HUES64 (cell line): ENCODE data around the gene GAK.

Experiments
- H3K27ac ChIP-seq: 2 replicates; pipeline ENCODE4 v1.7.0; 2013; ENCODE audit warnings: low read depth, low read length, inconsistent platforms
- H3K27me3 ChIP-seq: 2 replicates; pipeline ENCODE4 v1.6.1; 2013; ENCODE audit warnings: mild to moderate bottlenecking, low read length; ENCODE audit not compliant: insufficient read depth
- H3K36me3 ChIP-seq: 2 replicates; pipeline ENCODE4 v1.6.1; 2013; ENCODE audit warnings: mild to moderate bottlenecking, low read length; ENCODE audit not compliant: insufficient read depth
- H3K4me1 ChIP-seq: 2 replicates; pipeline ENCODE4 v1.6.1; 2013; ENCODE audit warnings: mild to moderate bottlenecking, low read length, moderate library complexity; ENCODE audit not compliant: insufficient read depth
- H3K4me3 ChIP-seq: 2 replicates; pipeline ENCODE4 v1.5.1; 2013; ENCODE audit warnings: mild to moderate bottlenecking, low read length, moderate library complexity
- H3K9ac ChIP-seq: 2 replicates; pipeline ENCODE4 v1.6.1; 2013; ENCODE audit warnings: mild to moderate bottlenecking, low read depth, low read length
- H3K9me3 ChIP-seq: 2 replicates; pipeline ENCODE4 v1.6.1; 2013; ENCODE audit warnings: low read depth, low read length; ENCODE audit not compliant: insufficient read depth
- WGBS: fragments of 150-250, 120-280 bp; methylation state at CpG from one replicate; pipeline ENCODE4 v1.1.7; 2013; ENCODE audit warnings: missing lambda C conversion rate; 5-methylcytosine and 5-hydroxymethylcytosine counted together

Gene GAK

GRCh38 chr4:900721-901120 is 31.4 kb downstream of the GAK start:
- no peaks in the 10 kb centered on the region for H3K4me1 ChIP-seq
- whole genome bisulfite sequencing, result 94% methylated on average over 6 of the region's 6 CpGs
- H3K9ac ChIP-seq, result no peak overlapping the region
- H3K36me3 ChIP-seq, result peaks cover 21% of the 10 kb centered on the region
- H3K27ac ChIP-seq, result no peak overlapping the region
- H3K9me3 ChIP-seq, result no peaks in the 10 kb centered on the region
- no peak overlapping the region for H3K4me3 ChIP-seq
- H3K27me3 ChIP-seq, result no peaks in the 10 kb centered on the region

DNA sequence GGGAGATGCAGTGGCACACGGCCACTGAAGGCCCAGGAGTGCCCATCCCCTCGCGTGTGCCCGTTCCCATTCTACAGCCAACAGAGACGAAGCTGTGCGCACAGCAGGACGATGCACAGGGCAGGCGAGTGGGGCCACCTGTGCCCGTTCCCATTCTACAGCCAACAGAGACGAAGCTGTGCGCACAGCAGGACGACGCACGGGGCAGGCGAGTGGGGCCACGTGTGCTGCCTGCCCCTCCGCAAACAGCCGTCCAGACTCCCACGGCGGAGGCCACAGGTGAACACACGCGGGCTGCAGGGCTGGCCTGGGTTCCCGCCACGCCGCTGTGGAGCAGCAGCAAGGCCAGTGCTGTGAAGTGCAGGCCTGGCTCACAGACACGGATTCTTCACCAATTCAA is 32.0 kb downstream of the GAK start:
- Histone ChIP-seq H3K27me3 (no peaks in the 10 kb centered on the region), H3K9ac (no peak overlapping the region), H3K36me3 (peaks cover 27% of the 10 kb centered on the region), H3K27ac (no peak overlapping the region), H3K9me3 (no peaks in the 10 kb centered on the region), H3K4me1 (no peaks in the 10 kb centered on the region), H3K4me3 (no peak overlapping the region)
- 96% methylated on average over 26 of the region's 26 CpGs for WGBS

GRCh38 chr4:899556-899906 is 32.6 kb downstream of the GAK start:
- Histone ChIP-seq H3K9ac (no peak overlapping the region), H3K36me3 (peaks cover 28% of the 10 kb centered on the region)
- WGBS, result 97% methylated on average over 12 of the region's 12 CpGs

GRCh38 chr4:898869-899555 is 33.1 kb downstream of the GAK start:
- H3K27me3 ChIP-seq, result no peaks in the 10 kb centered on the region
- H3K4me1 ChIP-seq, result no peaks in the 10 kb centered on the region
- no peak overlapping the region for H3K27ac ChIP-seq
- H3K9ac ChIP-seq, result no peak overlapping the region
- no peaks in the 10 kb centered on the region for H3K9me3 ChIP-seq
- H3K36me3 ChIP-seq, result peaks cover 28% of the 10 kb centered on the region
- WGBS, result 94% methylated on average over 27 of the region's 27 CpGs
- H3K4me3 ChIP-seq, result no peak overlapping the region

More at GRCh38 chr4:899556-899906, 32.6 kb downstream of the GAK start:
- Histone ChIP-seq H3K4me1 (no peaks in the 10 kb centered on the region), H3K4me3 (no peak overlapping the region), H3K27me3 (no peaks in the 10 kb centered on the region), H3K27ac (no peak overlapping the region), H3K9me3 (no peaks in the 10 kb centered on the region)

GRCh38 chr4:898123-898522 is 34.0 kb downstream of the GAK start:
- Histone ChIP-seq H3K9me3 (no peaks in the 10 kb centered on the region), H3K4me1 (no peaks in the 10 kb centered on the region), H3K4me3 (no peak overlapping the region), H3K36me3 (peaks cover 24% of the 10 kb centered on the region), H3K9ac (no peak overlapping the region), H3K27ac (no peak overlapping the region), H3K27me3 (no peaks in the 10 kb centered on the region)
- WGBS, result 97% methylated on average over 15 of the region's 15 CpGs

DNA sequence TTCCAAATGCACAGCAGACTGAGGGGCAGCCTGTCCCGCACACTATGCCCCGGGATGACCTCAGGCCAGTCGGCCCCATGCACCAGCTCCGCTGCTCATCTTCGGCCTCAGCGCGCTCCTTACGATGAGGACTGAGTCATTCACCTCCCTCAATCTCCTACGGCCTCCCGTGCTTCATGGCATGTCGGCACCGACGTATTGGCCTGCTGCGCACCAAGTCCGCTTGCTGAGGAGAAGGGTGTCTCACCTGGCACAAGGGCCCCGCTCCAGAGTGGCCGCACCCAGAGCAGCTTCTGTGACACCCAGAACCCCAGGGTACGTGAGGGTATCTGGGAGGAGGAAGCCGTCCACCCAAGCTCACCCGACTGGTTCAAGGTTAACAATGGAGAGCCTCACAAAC is 35.5 kb downstream of the GAK start:
- 96% methylated on average over 20 of the region's 20 CpGs for WGBS
- Histone ChIP-seq H3K4me3 (no peak overlapping the region), H3K4me1 (no peaks in the 10 kb centered on the region), H3K9ac (no peak overlapping the region), H3K27me3 (no peaks in the 10 kb centered on the region), H3K36me3 (peaks cover 24% of the 10 kb centered on the region), H3K9me3 (no peaks in the 10 kb centered on the region), H3K27ac (no peak overlapping the region)

DNA sequence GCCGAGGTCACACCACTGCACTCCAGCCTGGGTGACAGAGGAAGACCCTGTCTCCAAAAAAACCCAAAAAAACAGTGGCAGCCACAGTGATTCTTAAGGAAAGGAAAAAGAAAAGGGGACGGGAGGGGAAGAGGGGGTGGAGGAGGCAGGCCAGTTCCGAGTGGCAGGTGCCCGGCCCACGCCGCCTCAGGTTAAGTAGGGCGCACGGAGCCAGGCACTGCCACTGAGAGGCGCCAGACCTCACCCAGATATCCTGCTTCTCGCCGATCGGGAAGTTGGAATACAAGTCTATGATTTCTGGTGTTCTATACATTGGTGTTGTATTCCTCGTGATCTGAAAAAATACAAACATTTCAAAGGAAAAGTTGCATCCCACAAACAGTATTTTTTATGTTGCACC is 35.9 kb downstream of the GAK start:
- H3K36me3 ChIP-seq, result peaks cover 24% of the 10 kb centered on the region

DNA sequence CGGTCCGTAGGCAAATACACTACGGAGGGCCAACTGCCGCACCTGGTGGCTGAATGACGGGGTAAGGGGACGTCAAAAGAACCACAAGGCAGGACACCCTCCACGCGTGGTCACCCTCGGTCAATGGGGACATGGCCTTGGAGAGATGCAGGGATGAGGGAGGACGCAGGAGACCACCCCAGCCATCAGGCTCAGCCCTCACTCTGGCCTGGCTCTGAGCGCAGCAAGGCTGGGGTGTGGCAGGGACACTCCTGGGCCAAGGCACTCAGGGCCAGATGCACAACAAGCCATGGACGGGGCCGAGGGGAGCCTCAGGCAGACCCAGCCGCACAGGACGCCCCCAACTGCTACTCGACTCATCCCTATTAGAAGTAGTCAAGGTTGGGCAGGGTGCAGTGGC is 36.5 kb downstream of the GAK start:
- Histone ChIP-seq H3K27ac (no peak overlapping the region), H3K27me3 (no peaks in the 10 kb centered on the region), H3K9me3 (no peaks in the 10 kb centered on the region), H3K36me3 (peaks cover 24% of the 10 kb centered on the region), H3K4me1 (no peaks in the 10 kb centered on the region), H3K4me3 (no peak overlapping the region), H3K9ac (no peak overlapping the region)
- WGBS, result 94% methylated on average over 16 of the region's 16 CpGs

More for the DNA sequence above, 35.9 kb downstream of the GAK start:
- Histone ChIP-seq H3K4me1 (no peaks in the 10 kb centered on the region), H3K4me3 (no peak overlapping the region), H3K27ac (no peak overlapping the region), H3K9me3 (no peaks in the 10 kb centered on the region), H3K27me3 (no peaks in the 10 kb centered on the region), H3K9ac (no peak overlapping the region)
- 91% methylated on average over 13 of the region's 13 CpGs for WGBS

GRCh38 chr4:893995-894705 is 38.0 kb downstream of the GAK start:
- Histone ChIP-seq H3K4me3 (no peak overlapping the region), H3K27ac (no peak overlapping the region), H3K9me3 (no peaks in the 10 kb centered on the region), H3K36me3 (peaks cover 29% of the 10 kb centered on the region), H3K4me1 (no peaks in the 10 kb centered on the region), H3K27me3 (no peaks in the 10 kb centered on the region), H3K9ac (no peak overlapping the region)
- 94% methylated on average over 40 of the region's 40 CpGs for WGBS

DNA sequence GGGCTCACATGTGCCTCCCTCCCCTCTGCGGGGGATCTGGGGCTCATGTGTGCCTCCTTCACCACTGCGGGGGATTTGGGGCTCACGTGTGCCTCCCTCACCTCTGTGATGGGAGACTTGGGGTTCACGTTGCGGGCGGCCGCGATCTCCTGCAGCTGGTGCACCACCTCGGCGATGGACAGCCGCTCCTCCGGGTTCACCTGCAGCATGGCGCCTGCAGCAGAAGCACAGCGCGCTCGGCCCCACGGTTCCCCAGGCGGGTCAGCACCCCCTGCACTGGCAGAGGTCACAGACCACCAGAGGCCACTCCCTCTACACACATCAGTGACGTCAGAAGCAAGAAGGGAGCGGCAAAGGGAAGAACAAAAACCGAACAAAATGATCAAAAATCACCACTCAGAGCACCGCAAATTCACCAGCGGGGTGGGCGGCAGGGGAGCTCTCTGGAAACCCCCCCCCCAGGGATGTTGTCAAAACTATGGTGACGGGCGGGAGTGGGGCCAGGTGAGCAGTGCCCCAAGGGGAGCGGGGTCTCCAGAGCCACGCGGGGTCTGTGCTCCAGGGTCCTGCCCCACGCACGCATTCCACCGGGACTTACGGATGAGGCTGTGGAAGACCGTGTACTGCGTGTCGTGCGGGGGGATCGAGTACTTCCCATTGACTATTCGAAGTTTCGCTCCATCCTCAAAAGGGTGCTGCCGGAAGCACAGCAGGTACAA is 38.7 kb downstream of the GAK start:
- H3K4me3 ChIP-seq, result no peak overlapping the region
- H3K36me3 ChIP-seq, result peaks cover 30% of the 10 kb centered on the region
- no peak overlapping the region for H3K27ac ChIP-seq
- WGBS, result 96% methylated on average over 41 of the region's 41 CpGs
- no peaks in the 10 kb centered on the region for H3K9me3 ChIP-seq
- no peaks in the 10 kb centered on the region for H3K27me3 ChIP-seq
- no peaks in the 10 kb centered on the region for H3K4me1 ChIP-seq
- no peak overlapping the region for H3K9ac ChIP-seq

- H3K27ac ChIP-seq, result no peak overlapping the region
- no peaks in the 10 kb centered on the region for H3K4me1 ChIP-seq
- H3K36me3 ChIP-seq, result peaks cover 33% of the 10 kb centered on the region
- no peaks in the 10 kb centered on the region for H3K27me3 ChIP-seq
- H3K9me3 ChIP-seq, result no peaks in the 10 kb centered on the region
- no peak overlapping the region for H3K4me3 ChIP-seq
- H3K9ac ChIP-seq, result no peak overlapping the region
- WGBS, result 97% methylated on average over 10 of the region's 10 CpGs
These were observed 39.3 kb downstream of the GAK start for GRCh38 chr4:892780-893179.
